Neural progenitor cell (in vitro differentiated cells): ENCODE measurements around the gene CHRNA5.

Experiments
- CTCF ChIP-seq: fragments of 200-600 bp; sonication (generic); IDR thresholded peaks from 2 replicates; pipeline ENCODE4 v1.5.1; 2017; ENCODE audit warnings: antibody characterized with exemption, mild to moderate bottlenecking
- EZH2 ChIP-seq: fragments of 200-600 bp; sonication (generic); IDR thresholded peaks from 2 replicates; pipeline ENCODE4 v1.6.1; 2017; ENCODE audit warnings: antibody characterized with exemption, mild to moderate bottlenecking, moderate library complexity

GRCh38 chr15:78635346-78635745 lies 70.0 kb downstream of the CHRNA5 start:
- TF ChIP-seq CTCF (no peak), EZH2 (no peak)
